Measurements from ENCODE around the gene FRRS1L.

- TF ChIP-seq, protein P1, sequence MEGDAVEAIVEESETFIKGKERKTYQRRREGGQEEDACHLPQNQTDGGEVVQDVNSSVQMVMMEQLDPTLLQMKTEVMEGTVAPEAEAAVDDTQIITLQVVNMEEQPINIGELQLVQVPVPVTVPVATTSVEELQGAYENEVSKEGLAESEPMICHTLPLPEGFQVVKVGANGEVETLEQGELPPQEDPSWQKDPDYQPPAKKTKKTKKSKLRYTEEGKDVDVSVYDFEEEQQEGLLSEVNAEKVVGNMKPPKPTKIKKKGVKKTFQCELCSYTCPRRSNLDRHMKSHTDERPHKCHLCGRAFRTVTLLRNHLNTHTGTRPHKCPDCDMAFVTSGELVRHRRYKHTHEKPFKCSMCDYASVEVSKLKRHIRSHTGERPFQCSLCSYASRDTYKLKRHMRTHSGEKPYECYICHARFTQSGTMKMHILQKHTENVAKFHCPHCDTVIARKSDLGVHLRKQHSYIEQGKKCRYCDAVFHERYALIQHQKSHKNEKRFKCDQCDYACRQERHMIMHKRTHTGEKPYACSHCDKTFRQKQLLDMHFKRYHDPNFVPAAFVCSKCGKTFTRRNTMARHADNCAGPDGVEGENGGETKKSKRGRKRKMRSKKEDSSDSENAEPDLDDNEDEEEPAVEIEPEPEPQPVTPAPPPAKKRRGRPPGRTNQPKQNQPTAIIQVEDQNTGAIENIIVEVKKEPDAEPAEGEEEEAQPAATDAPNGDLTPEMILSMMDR (IDR thresholded peaks at IDR 0.05) = no peak
- TF ChIP-seq POLR2A (IDR thresholded peaks at IDR 0.05) = no peak
- TF ChIP-seq EP300 (IDR thresholded peaks at IDR 0.05; ENCODE audit: low read depth) = no peak
These were observed 5.9 kb upstream of the FRRS1L start for GRCh38 chr9:109172935-109173334.
